Stimulated activated naive CD8-positive, alpha-beta T cell treated with anti-CD3 and anti-CD28 coated beads, Interleukin-15, Interleukin-2, amounts not matched to agents 100 U/mL and 50 U/mL, for 24 hours (primary cell): ENCODE results near the gene MUC13.
"Not testable (repeated sequence)": the region's sequence is repeated elsewhere in the genome, so short reads cannot be mapped to it uniquely, and the experiment has no call there.

Experiments used
- ATAC-seq: fragments of 150-1000 bp; cut with Tn5 transposase; one replicate; pipeline ENCODE4 v1.10.0; 2021
- DNase-seq: peaks from one replicate; pipeline ENCODE4 v3.0.0; 2021

The MUC13 gene, protein sequence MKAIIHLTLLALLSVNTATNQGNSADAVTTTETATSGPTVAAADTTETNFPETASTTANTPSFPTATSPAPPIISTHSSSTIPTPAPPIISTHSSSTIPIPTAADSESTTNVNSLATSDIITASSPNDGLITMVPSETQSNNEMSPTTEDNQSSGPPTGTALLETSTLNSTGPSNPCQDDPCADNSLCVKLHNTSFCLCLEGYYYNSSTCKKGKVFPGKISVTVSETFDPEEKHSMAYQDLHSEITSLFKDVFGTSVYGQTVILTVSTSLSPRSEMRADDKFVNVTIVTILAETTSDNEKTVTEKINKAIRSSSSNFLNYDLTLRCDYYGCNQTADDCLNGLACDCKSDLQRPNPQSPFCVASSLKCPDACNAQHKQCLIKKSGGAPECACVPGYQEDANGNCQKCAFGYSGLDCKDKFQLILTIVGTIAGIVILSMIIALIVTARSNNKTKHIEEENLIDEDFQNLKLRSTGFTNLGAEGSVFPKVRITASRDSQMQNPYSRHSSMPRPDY

DNA sequence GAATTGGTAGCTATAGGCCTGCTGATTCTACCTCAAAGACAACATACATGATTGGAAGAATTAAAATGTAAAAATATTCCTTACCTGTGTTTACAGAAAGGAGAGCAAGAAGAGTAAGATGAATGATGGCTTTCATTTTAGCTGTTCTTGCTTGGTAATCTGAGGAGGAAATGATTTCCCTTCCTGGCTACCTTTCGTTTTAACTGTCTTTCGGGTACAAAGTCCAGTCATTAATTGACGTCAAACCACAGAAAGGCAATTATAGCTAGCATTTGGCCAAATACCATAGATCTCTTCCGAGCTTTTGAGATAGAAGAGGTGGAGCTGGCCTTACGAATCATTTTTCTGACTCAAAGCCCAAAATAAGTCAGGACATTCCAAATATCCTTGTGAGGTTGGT is at the start of gene MUC13:
Gene MUC13, minus strand, starts transcription at position 175 of the 400 bp plus-strand sequence. Its CDS starts 39 bp downstream, at position 136.
- no peak for ATAC-seq

DNA sequence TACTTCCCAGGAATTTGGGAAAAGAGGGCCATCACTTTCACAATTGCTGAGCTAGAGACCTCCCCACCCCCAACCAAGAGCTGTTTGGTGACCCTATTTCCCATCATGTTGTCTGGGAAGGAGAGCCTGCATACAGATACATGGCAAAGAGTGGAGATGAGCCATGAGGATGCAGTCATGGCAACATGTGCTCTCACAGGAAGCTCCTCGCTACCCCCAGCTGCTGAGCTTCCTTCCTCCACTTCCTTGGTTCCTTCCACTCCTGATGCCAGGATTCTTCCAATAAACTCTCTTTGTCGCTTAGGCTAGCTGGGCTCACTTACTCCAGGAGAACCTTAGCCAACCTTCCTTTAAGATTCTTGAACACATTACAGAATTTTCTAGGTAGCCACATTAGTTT is 48.3 kb upstream of the MUC13 start:
- DNase-seq (no peak), ATAC-seq (no peak)

More for the DNA sequence above, at the start of gene MUC13:
- no peak for DNase-seq

DNA sequence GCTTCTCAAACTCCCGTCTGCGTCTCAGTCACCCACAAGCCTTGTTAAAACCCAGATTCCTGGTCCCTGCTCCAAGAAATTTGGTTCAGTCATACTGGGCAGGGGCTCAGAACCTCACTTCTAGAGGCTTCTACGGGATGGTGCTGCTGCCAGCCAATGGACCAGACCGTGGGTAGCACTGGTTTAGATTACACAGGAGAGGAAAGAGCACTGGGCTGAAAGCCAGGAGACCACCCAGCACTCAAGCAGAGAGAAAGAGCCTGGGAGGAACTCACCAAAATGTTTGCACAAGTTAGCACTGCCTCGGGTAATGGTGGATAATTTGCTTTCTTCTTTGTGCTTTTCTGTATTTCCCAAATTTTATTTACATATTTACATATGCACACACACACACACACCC is 46.9 kb upstream of the MUC13 start:
- ATAC-seq = no peak

DNA sequence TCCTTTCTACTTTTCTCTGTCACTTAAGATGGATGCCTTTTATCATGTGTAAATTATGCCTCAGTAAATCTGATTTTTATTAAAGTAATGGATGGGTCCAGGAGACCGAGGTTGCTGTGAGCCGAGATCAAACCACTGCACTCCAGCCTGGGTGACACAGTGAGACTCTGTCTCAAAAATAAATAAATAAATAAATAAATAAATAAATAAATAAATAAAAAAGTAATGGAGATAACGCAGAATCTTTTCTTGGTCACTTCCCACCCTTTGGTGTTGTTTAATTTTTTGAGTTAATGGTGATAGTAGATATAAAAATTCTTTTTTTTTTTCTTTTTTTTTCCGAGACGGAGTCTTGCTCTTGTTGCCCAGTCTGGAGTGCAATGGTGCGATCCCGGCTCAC is 44.1 kb upstream of the MUC13 start:
- DNase-seq = no peak
- no peak for ATAC-seq

More for the DNA sequence above, 46.9 kb upstream of the MUC13 start:
- DNase-seq = no peak

DNA sequence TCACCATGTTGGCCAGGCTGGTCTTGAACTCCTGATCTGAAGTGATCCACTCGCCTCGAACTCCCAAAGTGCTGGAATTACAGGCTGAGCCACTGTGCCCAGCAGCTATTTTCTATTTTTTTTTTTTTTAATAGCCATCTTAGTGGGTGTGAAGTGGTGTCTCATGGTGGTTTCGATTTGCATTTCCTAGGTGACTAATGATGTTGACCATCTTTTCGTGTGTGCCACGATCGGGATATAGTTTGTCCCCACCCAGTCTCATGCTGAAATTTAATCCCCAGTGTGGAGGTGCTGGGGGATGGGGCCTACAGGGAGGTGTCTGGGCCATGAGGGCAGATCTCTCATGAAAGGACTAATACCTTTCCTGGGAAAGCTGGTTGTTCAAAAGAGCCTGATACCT is 41.8 kb upstream of the MUC13 start:
- DNase-seq (no peak), ATAC-seq (no peak)

DNA sequence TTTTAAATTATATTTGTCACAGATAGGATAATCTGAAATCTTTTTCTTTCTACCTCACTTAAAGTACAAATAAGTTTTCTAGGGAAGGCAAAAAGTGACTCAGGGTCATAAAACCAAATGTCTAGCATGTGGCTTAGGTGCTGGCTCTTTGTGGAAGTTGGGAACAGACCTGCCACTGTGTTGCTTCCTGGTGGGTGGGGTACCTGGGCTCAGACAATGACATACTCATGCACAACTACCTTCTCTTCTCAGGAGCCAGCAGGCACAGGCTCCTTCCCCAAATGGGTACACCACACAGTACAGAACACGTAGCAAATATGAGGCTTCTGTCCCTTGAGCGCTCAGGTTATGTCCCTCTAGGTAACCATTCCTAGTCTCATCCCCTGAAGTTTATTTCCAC is 40.1 kb upstream of the MUC13 start:
- DNase-seq = no peak
- ATAC-seq = no peak

DNA sequence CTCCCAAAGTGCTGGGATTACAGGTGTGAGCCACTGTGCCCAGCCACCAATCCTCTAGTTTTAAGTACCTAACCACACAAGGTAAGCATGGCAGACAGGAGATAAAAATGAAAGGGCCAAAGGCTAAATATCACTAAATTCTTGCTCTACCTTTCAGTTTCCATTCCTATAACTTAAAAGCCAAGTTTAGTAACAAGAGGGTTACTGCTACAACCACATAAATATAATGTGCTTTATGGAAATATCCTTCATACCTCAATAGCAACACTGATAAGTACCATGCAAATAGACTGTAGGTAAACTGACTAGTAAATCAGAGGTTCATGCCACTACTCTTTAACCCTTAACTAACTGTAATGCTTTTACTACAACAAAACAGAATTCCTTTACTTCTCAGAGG is 38.7 kb upstream of the MUC13 start:
- DNase-seq (no peak), ATAC-seq (no peak)

DNA sequence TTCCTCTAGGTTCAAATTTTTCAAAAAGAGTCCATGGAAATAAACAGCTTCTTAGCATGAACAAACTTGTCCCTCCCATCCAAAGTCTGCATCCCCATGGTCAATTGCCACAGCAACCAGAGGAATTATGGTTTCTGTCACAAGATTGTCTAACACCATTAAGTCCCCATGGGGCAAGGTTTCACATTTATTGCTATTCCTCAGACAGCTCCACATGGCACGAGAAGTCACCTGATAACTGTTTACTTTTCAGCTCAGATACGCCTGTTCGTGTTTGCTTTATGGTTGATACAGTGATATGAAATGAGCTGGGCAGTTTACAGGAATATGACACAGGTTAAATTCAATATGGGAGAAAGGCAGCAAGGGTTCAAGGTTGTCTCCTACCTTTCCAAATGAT is 37.9 kb upstream of the MUC13 start:
- DNase-seq = no peak
- ATAC-seq = no peak

DNA sequence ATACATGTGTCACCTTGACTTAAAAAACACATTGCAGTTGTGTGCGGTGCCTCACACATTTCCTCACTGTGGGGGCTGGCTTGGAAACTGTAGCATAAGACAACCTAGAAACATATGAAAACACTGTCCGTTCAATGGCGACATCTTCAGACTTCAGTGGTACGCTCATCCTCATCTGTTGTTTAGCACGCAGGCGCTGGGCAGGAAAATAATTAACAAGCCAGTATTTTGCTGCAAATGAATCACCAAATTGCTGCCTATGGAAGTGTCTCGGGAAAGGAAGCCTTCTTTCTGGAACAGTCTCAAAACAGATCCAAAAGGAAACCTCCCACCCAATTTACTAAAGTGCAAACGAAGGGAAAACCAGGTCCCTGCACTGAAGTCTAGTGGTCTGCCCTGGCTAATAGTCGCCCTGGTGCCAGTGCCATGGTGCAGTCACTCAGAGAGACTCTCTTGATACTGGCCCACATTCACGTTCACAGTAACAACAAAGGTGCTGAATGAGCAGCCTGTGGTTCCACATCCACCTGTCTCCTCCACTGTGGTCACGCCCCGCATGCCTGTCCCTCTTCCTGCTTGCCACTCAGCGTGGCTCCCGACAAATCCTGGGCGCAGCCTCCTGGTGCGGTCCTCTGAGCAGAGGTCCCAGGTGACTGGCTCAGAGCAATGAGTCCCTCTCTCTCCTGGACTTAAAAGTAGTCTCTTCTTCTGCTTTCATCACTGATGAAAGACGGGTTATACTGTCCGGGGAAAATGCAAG is 35.6 kb upstream of the MUC13 start:
- no peak for ATAC-seq
- DNase-seq = no peak

DNA sequence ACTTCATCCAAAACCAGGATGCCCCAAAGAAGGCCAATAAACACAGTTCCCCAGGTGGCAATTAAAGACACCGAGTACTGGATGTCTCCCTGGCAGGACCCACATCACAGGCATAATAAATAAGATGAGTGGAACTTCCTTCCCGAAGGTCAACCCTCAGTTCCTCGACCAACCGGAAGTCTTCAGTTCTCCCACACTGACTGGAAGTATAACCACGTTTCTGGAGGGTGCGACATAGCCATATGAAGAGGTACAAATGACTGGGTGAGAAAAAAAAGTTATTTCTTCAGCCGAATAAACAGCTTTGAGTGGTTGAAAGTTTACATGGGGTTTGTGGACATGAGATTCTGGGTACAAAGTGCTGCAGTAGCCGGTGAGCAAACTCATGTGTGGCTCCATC is 34.6 kb upstream of the MUC13 start:
- no peak for DNase-seq
- ATAC-seq = no peak

DNA sequence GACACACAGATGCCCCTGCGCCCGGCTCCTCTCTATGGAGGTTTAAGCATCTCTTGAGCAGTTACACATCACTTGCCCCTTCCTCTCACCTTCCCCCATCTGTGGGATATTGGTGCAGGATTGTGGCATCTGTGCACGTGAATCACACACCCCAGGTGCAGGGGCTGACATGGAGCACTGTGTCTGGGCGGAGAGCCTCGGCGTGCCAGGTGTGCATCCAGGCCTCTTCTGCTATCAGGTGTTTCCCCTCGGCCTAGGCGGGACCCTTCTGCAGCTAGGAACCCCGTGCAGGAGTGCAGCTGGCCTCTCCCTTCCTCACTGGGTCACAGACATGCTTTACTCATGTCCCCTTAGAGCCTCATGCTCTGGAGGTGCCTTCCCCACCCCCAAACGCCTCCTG is 33.4 kb upstream of the MUC13 start:
- no peak for DNase-seq
- no peak for ATAC-seq

DNA sequence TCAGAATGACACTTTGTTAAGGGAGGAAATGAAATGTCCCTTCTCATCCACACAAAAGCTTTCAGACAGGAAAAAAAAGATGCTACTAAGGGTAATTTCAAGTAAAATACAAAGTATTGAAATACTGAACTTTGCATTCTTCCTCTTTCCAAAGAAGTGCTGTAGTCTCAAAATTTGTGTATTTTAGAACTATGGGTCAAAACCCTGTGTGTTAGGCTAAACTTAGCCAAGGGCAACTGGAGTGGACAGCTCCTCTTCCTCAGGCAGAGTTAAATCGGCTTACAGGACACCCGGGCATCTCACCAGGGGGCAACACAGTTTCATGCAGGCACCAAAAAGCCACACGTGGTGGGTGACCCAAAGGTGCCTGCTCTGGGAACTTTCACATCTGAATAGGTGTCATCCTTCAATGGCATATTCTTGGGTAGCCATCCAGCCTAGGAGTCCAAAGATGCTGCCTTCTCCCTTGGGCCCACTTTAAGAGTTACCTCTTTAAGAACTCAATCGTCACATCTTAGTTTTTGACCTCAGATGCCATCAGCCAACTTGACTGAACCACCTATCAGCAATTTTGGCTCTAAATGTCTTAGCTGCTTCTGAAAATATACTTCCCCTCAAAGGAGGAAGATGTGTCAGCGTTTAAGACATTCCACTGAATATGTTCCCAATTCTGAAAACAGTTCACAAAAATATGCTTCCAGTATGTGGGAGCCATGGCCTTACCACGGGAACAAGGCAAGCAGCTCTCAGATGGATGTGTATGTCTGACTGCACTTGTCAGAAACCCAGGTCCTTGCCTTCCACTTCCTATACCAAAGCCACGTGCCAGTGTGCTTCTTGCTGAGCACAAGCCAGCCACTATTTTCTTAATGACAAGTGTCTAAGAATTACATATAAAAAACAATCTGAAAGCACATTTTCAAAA is 32.2 kb upstream of the MUC13 start:
- ATAC-seq (no peak), DNase-seq (no peak)

DNA sequence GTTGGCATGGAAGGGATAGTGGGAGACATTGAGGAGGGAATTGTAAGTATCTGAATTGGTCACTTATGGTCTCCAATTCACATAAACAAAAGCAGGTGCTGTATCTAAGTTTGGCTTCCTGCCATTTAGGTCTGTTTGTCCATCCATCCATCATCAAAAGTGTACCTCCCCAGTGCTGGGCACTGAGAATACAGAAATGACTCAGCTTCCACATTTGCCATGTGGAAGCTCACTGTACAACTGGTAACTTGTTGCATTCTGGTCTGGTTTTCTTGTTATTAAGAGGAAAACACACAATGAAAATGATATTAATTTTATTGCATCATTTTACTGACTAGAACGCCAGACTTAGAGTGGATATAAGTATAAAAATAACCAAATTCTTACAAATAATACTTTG is 30.9 kb upstream of the MUC13 start:
- ATAC-seq = no peak

DNA sequence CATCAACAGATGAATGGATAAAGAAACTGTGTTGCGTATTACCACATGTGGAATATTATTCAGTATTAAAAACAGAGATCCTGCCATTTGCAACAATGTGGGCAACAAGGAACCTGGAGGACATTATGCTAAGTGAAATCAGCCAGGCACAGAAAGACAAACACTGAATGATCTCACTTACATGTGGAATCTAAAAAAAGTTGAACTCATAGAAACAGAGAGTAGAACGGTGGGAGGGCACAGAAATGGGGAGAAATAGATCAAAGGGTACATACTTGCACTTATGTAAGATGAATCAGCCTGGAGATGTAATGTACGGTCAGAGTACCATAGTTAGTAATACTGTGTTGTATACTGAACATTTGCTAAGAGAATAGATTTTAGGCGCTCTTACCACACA is 29.8 kb upstream of the MUC13 start:
- ATAC-seq (no peak), DNase-seq (no peak)

More for the DNA sequence above, 30.9 kb upstream of the MUC13 start:
- no peak for DNase-seq

DNA sequence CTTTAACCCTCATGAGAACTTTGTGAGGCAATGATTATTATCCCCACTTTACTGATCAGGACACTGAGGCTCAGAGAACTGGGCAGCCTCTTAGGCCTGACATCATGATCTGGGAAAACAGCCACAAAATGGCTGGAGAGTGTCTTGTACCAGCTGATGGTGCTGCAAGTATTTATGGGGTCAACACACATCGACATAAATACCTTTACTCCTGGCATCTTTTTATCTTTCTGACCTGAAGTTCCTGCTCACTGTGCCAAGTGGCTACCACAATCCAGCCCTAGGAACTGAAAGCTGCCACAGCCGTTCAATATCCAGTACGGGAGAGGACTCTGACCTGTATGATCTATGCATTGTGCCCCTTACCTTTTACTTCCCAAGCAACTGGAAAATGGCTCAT is 29.2 kb upstream of the MUC13 start:
- ATAC-seq = no peak
- no peak for DNase-seq

DNA sequence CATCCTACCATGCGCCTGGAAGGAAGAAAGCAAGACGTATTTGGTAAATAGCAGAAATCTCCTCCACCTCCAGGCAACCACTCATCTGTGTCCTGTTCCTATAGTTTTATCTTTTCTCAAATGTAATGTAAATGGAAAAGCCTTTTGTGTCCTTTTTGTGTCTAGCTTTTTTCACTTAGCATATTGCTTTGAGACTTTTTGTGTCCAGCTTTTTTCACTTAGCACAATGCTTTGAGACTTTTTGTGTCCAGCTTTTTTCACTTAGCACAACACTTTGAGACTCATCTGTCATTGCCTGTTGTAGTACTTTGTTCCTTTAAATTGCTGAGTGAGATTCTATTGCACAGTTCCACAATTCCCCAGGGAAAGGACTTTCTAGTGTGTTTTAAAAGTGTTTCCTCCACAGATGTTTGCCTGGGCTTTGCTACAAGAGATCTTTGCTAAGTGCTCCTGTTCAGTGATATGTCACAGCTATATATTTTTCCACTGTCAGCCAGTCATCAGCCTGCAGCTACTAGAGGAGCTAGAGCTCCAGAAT is 27.9 kb upstream of the MUC13 start:
- DNase-seq (no peak), ATAC-seq (no peak)

DNA sequence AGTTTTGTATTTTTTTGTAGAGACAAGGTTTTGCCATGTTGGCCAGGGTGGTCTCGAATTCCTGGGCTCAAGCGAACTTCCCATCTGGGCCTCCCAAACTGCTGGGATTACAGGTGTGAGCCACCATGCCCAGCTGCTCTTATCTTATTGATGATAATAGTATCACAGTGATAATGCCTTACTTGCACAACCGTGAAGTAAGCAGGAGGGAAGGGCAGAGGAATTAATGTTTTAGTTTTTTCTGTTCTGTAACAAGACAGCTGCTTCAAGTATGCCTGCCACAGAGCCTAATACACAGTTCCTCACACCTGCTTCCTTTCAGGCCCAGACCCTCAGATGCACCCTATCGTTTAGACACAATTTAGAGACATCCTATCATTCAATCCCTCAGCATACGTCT is 26.1 kb upstream of the MUC13 start:
- no peak for DNase-seq
- ATAC-seq = no peak

DNA sequence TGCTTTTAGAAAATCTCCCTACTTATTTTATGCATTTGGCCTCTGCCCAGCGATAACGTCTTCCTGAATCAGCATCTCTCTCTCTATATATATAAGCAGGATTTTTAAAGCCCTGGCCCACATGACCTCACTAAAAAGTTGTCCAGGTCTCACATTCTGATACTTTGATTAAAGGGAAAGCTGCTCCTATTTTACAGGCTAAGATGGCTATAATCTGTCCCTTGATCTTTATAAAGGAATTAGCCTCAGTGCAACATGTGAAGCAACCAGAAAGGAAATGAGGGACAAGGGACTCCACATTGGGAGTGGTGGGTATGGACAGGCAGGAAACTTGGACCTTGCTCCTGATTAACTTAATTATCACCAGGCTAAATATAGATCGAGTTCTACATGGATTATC is 25.6 kb upstream of the MUC13 start:
- no peak for DNase-seq
- ATAC-seq = no peak

DNA sequence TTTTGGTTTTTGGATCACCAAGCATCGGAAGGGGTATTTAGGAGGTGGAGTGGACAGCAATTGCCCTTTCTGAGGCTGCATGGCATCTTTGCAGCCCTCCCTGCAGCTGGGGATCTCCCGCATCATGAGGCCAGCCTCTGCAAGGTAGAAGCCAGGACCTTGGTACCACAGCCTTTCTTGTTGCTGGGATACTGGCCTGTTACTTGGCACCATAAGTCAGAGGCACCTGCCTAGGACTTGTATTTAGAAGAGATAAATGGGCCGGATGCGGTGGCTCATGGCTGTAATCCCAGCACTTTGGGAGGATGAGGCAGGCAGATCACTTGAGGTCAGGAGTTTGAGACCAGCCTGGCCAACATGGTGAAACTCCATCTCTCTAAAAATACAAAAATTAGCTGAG is 23.4 kb upstream of the MUC13 start:
- not testable (repeated sequence) for ATAC-seq, DNase-seq

DNA sequence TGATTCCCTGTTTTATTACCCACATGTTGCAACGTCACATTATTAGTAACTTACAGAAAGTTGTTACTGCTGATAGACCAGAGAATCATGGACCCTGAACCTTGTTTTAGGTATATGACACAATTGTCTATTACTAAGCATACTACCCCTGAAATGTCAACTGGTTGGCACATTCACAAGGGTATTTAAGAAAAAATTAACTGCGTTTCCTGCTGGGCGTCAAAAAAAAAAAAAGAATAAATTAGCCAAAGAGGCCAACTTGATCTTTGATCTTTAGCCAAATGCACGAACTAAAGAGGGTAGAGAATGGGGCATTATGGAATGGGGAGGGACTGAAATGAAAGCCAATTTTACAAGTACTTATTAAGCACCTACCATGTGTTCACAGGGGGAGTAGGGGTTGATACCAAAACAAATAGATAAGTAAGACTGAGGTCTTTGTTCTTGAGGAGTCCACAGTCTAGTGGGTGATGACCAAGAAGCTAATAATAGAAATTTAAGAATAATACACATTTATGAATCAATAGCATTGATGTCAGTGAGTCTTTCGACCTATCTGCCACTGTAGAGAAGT is 17.8 kb upstream of the MUC13 start:
- ATAC-seq = no peak
- no peak for DNase-seq

DNA sequence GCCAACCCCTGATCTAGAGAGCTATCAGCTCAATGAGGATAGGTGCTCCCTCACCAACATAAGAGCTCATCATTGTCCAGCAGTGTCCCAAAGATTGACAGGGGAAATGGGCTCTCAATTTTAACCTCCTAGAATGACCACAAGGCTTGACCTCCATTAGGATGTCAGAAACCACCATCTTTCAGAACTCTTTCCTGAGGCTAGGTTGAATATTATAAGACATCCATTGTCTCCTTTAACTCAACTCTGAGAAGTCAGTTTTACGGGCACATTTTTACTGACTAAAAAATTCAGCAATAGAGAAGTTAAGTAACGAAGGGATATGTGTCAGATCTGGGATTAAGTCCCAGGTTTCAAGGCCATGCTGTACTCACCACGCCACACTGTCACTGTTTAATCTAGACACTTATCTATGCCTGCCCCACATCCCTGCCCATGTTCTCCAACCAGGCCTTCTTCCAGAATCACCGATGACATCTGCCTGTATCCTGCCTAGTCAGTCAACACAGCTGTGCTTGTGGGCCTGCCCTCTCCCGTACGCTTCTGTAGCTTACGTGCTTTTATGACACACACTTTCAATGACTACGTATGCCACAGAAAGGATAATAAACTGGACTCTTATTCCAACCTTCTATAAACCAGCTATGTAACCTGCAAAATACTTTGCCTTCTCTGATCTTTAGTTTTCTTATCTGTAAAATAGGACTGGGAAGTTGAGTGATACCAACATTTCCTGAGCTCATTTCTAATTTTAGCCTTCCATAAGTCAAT is 17.1 kb upstream of the MUC13 start:
- DNase-seq (no peak), ATAC-seq (no peak)
